Measurements from ENCODE around the gene TTC28. TPM values are rescaled to one million over a fixed set of nuclear protein-coding genes. Genes with fewer than 3 reads are reported as not detected.
A peak's percentile ranks its signal among the peaks of the same experiment; 100 is the strongest.

Gene TTC28
- total and polyA plus RNA-seq, 12 donors: 3.4 to 75.6 (median 28.6) TPM

DNA sequence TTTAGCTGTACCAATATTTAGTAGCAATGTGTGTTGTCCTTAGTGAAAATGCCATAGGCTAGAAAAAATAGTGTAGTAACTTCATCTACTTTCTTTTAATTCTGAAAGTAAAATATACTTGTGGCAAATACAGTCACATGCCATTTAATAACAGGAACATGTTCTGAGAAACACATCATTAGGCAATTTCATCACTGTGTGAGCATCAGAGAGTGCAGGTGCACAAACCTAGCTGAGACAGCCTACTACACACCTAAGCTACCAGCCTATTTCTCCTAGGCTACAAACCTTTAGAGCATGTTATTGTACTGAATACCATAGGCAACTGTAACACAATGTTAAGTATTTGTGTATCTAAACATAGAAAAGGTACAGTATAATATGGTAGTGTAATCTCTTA is 633.5 kb downstream of the TTC28 start:
- no peaks in the 10 kb centered on the region for H3K27me3 ChIP-seq
- H3K4me3 ChIP-seq: no peak overlapping the region
- TF ChIP-seq CTCF (IDR thresholded peaks at IDR 0.05) (no peak), POLR2A (IDR thresholded peaks at IDR 0.05) (no peak)
- H3K9me3 ChIP-seq (replicated peaks in 1 of 3): no peaks in the 10 kb centered on the region
- no peaks in the 10 kb centered on the region for H3K4me1 ChIP-seq (replicated peaks in 1 of 2)
- intact Hi-C loops (cut with DNase I): no loop called here
- H3K36me3 ChIP-seq (replicated peaks in 1 of 2): no peaks in the 10 kb centered on the region
- no peak for DNase-seq
- H3K27ac ChIP-seq: no peak overlapping the region

- 83 to 92% (median 89%) methylated on average over 7 of the region's 7 CpGs for WGBS, 4 donors
- no peak overlapping the region for H3K4me3 ChIP-seq
- no peak for DNase-seq
- intact Hi-C loops (cut with DNase I): no loop called here
- TF ChIP-seq CTCF (IDR thresholded peaks at IDR 0.05) (no peak), POLR2A (IDR thresholded peaks at IDR 0.05) (no peak)
- no peaks in the 10 kb centered on the region for H3K9me3 ChIP-seq (replicated peaks in 1 of 3)
- no peaks in the 10 kb centered on the region for H3K36me3 ChIP-seq (replicated peaks in 1 of 2)
- H3K4me1 ChIP-seq (replicated peaks in 1 of 2): no peaks in the 10 kb centered on the region
- H3K27me3 ChIP-seq: no peaks in the 10 kb centered on the region
- H3K27ac ChIP-seq: no peak overlapping the region
These were observed 635.0 kb downstream of the TTC28 start for GRCh38 chr22:28044546-28045173.

- Histone ChIP-seq H3K9me3 (replicated peaks in 1 of 3) (no peaks in the 10 kb centered on the region), H3K27me3 (no peaks in the 10 kb centered on the region), H3K27ac (no peak overlapping the region), H3K36me3 (replicated peaks in 1 of 2) (no peaks in the 10 kb centered on the region), H3K4me1 (replicated peaks in 1 of 2) (no peaks in the 10 kb centered on the region), H3K4me3 (no peak overlapping the region)
- no peak for DNase-seq
- TF ChIP-seq POLR2A (IDR thresholded peaks at IDR 0.05) (no peak), CTCF (IDR thresholded peaks at IDR 0.05) (no peak)
- intact Hi-C loops (cut with DNase I): no loop called here
- WGBS, 4 donors: 55 to 79% (median 67%) methylated on average over 1 to 2 of the region's 2 CpGs
These were observed 636.4 kb downstream of the TTC28 start for GRCh38 chr22:28043266-28043665.

DNA sequence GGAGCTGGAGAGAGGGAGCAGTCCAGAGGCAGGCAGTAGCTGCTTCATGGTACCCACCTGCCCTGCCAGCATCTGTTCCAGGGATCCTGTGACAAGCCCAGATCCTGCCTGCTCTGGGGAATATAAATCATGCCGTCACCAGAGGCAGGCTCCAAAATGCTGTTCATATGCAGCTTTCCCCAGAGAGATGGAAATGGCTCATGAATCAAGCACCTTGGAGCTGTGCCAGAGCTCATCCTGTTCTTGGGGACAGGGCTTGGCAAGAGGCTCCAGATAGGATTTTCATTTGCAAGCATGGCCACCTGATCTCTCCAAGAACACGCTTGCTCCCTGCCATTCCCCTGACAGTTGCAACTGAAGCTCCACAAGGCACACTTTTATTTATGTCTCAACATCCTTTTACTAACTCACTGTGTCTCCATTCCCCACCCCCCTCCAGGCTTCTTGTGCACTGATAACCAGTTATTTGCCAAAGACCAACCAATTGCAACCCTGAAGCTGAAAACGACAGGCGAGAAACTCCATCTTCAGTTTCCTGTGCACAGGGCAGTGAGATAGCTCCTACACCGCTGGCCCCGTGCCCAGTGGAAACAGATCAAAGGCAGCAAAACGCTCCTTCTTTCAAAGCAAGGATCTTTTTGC is 644.8 kb downstream of the TTC28 start:
- peak overlapping the region in 2 of 5 donors; percentile 60 to 71 for H3K27ac ChIP-seq
- intact Hi-C loops (cut with DNase I): no loop called here
- H3K36me3 ChIP-seq (replicated peaks in 1 of 2): no peaks in the 10 kb centered on the region
- no peak for TF ChIP-seq CTCF (IDR thresholded peaks at IDR 0.05)
- TF ChIP-seq POLR2A (IDR thresholded peaks at IDR 0.05): no peak
- no peaks in the 10 kb centered on the region for H3K9me3 ChIP-seq (replicated peaks in 1 of 3)
- no peaks in the 10 kb centered on the region for H3K27me3 ChIP-seq
- DNase-seq: peak; percentile 81 to 97 (median 90)
- peaks cover 12 to 35% of the 10 kb centered on the region in 2 donors for H3K4me1 ChIP-seq (replicated peaks in 1 of 2)
- WGBS, 4 donors: 4 to 7% (median 5%) methylated on average over 6 to 7 of the region's 7 CpGs
- no peak overlapping the region for H3K4me3 ChIP-seq
